ENCODE results near the gene CD300C.
"Not testable (repeated sequence)": the region's sequence is repeated elsewhere in the genome, so short reads cannot be mapped to it uniquely, and the experiment has no call there.

CD300C gene

DNA sequence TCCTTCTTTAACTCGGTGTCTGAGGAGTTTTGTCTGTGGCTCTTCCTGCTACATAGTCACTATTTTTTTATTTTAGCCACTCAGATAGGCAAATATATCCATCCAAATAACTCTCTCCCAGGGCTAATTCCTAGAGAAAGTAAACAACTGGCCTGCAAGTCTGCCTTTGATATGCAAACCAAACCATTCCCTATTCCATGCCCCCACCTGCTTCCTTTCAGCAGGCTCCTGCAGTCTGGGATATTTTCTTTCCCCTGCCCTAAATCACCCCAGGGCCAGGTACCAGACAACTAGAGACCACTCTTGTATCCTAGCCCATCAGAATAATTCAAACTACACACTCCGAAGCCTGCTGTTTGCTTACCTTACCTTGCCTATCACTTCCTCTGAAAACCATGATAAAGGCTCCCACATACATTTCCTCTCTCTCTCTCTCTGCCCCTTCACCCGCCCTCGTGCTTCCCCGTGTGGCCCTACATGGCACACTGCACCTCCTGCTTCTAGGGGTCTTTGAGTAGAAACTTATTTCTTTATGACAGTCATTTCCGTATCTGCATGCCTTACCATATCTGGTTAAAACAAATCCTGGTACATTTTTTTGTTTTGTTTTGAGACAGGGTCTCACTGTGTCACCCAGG, 13.1 kb upstream of the CD300C start:
- no peak for DNase-seq

DNA sequence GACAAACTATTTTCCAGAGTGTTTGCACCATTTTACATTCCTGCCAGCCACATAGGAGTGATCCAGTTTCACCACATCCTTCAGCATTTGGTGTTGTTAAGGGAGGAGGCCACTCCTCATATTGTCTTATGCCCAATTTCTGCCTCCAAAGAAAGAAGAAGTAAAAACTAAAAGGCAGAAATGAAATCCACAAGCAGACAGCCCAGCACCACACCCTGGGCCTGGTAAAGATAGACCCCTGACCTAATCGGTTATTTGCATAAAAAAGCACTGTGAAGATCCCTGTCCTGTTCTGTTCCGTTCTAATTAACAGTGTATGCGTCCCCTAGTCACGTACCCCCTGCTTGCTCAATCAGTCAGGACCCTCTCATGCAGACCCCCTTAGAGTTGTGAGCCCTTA, 12.5 kb upstream of the CD300C start:
- not testable (repeated sequence) for DNase-seq

DNA sequence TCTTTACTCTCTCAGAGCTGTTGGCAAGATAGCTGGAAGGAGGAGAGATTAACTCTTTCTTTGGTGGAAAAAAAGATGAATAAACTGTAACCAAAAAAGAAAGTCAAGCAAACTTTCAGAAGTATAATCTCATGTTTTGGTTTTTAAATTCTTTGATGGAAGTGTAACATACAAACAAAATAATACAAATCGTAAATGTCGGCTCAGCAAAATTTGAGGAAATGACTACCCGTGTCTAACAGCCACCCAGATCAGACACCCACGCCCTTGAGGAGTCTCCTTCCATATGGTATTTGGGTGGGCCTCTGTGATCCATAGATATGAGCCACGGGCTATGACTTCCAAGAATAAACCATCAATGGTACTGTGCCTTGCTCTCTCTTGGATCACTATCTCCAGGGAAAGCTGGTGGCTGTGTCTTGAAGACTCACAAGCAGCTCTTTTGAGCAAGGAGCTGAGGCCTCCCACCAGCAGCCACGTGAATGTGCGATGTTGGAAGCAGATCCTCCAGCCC, 9.6 kb upstream of the CD300C start:
- no peak for DNase-seq

DNA sequence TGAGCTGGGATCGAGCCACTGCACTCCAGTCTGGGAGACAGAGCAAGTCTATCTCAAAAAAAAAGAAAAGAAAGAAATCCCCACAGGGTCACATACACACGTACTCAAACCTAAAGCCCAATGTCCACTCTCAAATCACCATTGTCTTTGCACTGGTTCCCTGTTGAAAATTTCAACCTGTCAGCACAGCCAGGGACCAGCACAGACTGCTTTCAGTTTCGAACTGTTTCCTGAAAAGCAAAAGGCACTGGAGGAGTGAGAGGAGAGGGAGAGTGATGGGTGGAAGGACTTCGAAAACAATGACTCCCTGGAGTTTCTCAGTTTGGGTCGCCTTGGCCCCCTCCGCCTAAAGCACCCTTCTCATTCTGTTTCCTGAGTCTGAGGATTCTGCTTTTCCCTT, 9.0 kb upstream of the CD300C start:
- DNase-seq, result no peak

DNA sequence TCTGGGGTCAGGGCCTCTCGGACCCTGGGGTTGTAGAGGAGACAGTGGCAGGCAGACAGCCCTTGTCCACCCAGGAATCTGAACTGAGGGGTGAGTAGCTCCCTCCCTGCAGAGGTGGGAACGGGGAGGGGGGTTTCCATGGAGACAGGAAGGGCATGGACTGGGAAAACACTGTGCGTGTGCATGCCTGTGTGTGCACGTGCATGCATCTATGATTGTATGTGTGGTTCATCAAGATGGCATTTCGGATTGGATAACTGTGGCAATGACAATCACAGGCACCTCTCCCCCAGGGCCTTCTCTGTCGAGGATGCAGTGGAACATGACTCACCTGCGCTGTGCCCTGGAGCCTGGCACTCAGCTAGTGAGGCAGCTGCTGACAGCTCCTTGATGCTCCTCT, 6.1 kb upstream of the CD300C start:
- DNase-seq, result no peak

DNA sequence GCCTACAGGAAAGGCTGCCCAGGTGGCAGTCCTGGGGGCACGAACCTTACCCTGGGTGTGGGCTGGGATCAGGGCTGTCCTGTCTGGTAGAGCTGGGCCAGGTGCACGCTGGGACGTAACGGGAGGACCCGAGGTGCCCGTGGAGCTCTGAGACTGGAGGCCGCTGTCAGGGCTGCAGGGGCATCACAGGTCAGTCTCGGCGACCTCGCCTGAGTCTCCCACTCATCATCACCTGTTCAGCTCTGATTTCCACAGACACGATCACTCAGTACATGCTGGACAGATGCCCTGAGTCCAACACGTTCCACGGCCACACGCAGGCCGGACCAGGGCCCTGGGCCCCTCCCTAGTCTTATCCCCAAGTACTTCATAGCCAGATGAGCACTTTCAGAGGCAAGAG, 4.7 kb upstream of the CD300C start:
- no peak for DNase-seq

DNA sequence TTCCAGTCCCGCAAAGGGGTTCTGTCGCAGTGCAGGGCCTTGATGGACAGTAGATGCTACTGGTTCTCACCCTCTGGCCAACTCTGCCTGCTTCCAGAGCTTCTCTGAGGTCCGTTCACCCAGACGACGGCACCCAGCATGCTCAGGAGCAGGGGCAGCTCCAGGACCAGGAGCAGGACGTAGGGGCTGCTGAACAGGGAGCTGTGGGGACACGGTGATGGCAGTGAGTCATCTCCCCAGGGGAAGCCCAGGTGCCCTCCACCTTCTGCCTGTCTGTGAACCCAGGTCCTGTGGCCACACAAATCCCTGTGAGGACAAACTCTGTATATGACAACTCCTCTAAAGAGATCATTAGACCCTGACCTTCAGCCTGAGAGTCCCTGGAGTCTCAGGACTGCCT, 3.4 kb upstream of the CD300C start:
- no peak for DNase-seq

DNA sequence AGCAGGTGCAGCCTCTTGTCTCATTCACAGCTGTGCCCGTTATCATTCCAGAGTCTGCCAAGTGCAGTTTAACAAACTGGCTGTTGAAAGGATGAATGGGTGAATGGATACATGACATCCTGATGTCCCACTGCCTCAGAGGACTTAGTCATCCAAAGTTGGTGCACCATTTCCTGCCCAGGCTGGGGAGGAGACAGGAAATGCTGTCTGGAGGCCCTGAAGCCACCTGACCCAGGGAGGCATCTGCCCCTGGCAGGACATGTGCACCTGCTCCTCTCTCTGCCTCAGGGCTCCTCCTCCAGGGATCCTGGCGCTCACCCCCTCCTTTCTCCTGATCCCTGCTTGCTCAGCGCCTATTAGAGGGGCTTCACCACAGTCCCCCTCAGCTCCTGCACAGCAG, 1.8 kb upstream of the CD300C start:
- no peak for DNase-seq

DNA sequence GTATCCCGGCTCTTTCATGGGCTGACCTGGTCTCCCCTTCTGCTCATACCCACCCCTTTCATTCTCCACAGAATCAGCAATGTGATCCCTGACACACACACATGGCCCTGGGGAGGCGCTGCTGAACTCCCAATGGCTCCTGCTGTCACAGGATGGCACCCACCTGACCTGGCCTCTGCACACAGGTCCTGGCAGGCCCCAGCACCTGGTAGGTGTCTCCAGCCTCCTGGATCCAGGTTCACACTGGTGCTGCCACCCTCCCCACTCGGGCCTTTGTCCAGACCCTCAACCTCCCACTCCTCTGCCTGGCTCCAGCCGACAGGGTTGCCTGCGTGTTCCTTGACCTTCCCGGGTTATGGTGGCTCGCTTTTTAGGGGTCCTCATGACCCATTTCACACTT, 1.3 kb upstream of the CD300C start:
- DNase-seq, result no peak

DNA sequence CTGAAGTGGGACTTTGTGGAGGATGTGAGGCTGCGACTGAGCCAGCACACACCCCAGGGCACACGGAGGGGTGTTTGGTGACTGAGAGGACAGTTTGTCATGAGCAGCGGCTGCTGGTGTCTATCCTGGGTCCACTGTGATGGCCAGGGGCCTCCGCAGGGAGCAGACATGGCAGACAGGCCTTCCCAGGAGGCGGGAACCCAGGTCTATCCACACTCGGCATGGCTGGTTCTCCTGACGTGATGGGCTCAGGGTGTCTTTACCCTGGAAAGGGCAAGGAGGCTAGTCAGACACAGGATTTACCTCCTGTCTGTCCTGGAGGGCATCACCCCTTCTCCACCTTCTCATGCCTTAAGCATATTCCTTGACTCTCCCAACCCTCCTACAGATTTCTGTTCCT, 671 bp upstream of the CD300C start:
- no peak for DNase-seq

DNA sequence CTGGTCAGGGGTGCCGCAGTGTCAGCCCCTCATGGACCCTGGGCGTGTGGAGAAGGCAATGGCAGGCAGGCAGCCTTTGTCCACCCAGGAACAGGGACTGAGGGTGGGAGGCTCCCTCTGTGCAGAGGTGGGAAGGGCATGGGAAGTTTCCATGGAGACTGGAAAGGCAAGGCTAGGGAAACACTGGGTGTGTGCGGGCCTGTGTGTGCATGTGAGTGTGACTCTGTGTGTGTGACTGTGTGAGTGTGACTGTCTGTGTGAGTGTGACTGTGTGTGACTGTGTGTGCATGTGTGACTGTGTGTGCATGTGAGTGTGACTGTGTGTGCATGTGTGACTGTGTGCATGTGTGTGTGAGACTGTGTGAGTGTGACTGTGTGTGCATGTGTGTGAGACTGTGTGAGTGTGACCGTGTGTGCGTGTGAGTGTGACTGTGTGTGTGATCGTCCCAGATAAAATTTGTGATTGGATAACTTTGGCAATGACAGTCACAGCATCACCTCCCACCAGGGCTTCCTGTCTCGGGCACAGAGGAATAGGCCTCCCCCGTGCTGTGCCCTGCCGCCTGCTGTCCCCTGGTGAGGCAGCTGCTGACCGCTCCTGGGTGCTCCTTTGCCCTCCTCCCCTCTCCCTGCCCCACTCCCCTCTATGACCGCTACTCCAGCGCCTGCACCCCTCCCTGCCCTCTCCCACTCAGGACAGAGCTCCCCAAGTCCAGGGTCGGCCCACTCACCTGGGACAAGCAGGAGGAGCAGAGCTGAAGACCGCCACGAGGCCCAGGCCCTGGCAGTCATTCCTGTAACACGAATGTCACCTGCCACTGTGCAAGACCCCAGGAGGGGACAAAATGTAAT, 698 bp downstream of the CD300C start:
- no peak for DNase-seq

DNA sequence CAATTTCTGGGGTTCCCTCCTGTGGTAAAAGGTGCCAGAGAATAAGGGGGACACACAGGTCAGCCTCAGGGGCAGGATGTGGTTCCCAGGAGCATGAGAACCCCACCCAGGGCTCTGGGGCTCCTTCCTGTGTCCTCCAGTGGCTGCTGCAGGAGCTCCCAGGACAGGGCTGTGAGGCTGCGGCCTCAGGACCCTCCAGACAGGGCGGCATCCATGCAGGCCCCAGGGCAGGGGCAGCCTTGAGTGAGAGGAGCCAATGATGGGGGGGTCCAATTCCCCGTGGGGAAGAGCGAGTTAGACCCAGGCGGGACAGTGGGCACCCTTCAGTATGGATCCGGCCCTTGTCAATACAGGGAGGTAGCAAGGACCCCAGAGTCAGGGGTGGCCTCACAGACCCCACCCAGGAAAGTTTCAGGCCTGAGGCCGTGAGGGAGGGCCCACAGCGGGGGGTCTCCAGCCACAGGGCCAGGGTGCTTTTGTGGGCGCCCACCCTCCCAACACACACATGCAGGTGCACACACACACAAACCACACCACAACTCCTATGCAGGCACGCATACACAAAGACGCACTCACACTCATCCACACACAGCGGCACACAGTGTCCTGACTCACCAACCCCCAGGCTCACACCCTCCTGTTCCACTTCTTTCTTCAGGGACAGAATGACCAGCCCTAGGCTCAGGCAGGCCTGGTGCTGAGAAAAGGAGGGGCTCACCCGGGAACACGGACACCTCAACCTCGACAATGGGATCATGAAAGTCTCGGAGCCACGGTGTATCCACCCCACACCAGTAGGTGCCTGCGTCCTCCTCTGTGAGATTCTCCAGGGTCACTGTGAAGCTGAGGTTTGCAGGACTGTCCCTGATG, 1.8 kb downstream of the CD300C start:
- DNase-seq, result no peak

DNA sequence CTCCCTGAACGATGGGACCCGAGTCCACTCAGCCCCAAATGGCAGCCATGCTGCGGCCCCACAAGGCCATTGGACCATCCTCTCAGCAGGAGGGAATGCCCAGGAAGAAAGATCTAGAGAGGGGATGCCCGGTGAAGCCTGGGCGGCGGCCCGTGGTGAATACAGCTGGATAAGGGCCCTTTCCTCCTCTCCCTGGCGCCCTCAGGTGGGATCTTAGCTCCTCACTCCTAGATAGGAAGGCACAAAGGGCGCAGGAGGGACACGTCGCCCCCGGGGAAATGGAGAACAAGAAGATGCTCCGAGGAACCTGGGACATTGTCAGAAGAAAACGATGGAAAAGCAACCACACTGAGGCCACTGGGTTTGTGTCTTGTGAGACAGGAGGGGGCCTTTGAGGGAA, 2.5 kb downstream of the CD300C start:
- no peak for DNase-seq

DNA sequence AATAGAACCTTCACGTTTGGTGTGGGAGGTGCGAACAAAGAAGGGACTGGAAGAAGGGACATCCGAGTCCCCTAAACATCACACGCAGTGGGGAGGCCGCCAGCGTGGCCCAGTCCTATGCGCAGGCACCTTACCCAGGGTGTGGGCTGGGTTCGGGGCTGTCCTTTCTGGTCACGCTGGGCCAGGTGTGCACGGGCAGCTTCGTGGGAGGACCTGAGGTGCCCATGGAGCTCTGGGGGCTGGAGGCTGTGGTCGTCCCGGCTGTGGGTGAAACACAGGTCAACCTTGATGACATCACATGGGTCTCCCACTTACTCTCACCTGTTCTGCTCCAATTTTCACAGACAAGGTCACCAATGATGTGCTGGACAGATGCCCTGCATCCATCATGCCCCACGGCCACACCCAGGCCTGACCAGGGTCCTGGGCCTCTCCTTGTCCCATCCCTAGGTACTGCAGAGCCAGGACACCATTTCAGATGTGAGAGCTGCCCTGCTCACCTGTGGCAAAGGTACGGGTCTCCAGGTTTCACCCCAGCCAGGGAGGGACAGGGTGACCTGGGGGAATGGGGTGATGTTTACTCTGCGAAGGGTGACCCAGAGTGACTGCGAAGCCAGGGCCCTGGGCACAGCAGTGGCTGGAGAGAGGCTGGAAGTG, 3.1 kb downstream of the CD300C start:
- no peak for DNase-seq

DNA sequence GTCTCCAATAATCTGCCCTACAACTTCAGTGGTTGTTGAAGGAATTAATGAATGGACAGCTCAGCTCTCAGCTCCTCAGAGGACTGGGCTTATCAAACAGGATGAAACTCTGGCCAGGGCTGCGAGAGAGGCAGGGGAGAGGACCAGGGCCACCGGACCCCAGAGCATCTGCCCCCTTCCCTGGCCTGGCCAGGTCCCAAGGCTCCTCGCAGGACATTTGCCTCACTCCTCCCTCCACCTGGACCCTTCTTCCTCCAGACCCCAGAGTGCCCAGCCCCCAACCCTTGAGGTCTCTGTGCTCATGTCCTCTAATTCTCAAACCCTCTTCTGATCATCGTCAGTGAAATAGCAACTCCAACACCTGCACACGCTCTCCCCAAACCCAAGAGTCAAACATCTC, 3.7 kb downstream of the CD300C start:
- no peak for DNase-seq

DNA sequence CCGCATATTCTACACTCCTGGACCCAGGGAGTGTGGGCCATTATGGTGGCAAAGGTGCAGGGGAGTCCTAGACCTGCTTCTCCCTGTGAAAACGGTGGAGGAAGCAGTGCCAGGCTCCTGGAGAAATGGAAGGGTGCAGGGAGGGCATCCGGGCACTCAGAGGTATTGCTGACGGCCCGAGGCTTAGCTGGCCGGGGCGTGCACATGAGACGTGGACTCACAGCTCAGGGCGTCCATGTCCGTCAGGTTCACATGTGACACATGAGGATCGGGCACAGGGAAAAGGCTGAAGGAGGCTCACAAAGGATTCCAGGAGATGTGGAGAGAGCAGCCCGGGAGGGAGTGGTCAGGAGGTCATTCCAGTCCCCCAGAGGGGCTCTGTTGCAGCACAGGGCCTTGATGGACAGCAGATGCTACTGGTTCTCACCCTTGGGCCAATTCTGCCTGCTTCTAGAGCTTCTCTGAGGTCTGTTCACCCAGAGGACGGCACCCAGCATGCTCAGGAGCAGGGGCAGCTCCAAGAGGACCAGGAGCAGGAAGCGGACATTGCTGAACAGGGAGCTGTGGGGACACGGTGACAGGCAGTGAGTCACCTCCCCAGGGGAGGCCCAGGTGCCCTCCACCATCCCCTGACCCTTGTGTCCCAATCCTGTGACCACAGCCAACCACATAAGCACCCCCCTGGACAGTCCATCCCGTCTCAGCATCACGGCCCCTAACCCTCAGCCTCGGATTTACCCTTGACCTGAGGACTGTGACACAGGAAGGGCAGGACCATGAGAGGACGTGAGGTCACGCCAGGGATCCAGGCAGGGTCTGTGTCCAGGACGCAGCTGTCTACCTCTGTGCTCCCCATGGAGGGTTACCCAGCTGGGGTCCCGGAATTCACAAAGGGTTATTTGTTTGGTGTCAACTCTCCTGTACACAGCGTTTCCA, 4.5 kb downstream of the CD300C start:
- DNase-seq, result no peak

DNA sequence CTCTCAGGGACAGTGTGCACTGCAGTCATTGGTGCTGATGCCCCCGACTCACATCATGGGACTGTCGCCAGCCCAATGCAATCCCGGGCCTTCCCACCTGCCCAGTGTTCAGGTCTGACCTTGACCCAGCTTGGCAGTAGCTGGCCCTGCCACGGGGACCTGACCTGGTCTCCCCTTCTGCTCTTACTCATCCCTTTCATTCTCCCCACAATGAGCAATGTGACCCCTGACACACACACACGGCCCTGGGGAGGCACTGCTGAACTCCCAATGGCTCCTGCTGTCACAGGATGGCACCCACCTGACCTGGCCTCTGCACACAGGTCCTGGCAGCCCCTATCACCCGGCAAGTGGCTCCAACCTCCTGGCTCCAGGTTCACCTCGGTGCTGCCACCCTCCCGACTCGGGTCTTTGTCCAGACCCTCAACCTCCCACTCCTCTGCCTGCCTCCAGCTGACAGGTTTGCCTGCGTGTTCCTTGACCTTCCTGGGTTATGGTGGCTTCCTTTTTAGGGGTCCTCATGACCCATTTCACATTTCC, 6.6 kb downstream of the CD300C start:
- DNase-seq, result no peak

DNA sequence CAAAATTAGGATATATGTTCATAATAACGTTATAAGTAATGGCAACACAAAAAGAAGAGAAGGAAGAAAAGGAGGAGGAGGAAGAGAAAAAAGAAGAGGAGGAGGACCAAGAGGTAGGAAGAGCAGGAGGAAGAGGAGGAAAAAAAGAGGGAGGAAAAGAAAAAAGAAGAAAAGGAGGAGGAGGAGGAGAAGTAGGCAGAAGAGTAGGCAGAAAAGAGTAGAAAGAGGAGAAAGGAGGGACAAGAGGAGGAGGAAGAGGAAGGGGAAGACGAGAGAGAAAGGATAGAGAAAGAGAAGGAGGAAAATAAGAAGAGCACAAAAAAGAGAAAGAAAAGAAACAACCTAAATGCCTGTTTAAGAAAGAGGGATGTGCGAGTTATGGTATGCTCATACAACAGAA, 9.0 kb downstream of the CD300C start:
- DNase-seq, result no peak

DNA sequence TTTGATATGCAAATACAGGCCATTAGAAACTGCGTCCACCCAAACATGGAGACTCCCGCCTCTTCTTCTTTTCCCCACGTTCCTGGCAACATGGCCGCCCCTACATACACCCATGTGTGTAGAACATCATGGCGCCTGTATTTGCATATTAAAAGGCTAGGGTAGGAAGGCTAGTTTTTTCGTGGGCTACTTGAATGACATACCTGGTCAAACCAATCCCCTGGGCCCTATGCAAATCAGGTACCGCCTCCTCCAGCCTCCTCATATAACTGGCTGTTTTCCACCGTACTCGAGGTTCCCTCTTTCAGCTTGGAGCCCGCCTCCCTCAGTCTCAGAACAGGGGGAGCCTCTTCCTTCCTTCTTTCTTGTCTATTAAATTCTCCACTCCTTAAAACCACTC, 13.8 kb downstream of the CD300C start:
- DNase-seq, result peak; percentile 53

DNA sequence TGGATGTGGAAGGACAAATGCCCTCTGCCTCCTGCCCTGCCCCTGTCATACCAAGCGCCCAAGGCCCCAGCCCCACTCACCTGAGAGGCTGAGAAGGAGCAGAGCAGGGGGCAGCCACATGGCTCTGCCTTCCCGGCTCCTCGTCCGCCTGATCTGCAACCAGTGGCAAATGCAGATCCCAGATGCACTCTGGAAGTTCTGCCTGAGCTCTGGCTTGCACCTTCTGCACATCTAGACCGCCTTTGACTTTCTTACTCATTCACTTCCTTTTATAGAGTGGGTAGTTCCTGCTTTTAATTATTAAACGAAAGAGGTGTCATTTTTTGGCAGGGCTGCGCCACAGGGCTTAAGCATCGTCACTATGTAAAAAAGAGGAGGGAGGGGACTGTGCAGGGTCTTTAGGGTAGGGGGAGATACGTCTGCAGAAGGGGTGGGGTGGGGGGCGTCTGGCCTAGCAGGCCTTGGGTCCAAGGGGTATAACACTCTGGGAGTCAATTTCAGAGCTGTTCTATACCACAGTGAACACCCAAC, 14.6 kb downstream of the CD300C start, which contains the start of gene CD300LB:
Gene CD300LB (minus strand): TSS at position 245 of the 531 bp plus-strand sequence. CDS start 125 bp downstream, at position 120.
- DNase-seq, result peak; percentile 32

DNA sequence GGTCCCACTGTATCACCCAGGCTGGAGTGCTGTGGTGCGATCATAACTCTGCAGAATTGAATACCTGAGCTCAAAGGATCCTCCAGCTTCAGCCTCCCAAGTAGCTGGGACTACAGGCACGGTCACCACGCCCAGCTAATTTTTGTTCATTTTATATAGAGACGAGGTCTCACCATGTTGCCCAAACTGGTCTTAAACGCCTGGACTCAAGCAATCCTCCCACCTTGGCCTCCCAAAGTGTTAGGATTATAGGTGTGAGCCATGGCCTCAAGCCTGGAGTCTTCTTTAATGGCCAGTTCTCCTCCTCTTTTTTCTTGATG, 15.1 kb downstream of the CD300C start:
- DNase-seq, result no peak

All from activated CD8-positive, alpha-beta memory T cell treated with anti-CD3 and anti-CD28 coated beads for 24 hours (primary cell).